Measurements from ENCODE around the gene STEAP1B.
"Not testable (repeated sequence)": the region's sequence is repeated elsewhere in the genome, so short reads cannot be mapped to it uniquely, and the experiment has no call there.

- TF ChIP-seq, protein P1, sequence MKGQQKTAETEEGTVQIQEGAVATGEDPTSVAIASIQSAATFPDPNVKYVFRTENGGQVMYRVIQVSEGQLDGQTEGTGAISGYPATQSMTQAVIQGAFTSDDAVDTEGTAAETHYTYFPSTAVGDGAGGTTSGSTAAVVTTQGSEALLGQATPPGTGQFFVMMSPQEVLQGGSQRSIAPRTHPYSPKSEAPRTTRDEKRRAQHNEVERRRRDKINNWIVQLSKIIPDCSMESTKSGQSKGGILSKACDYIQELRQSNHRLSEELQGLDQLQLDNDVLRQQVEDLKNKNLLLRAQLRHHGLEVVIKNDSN (IDR thresholded peaks at IDR 0.05; ENCODE audit: borderline replicate concordance, low read depth), result not testable (repeated sequence)
- TF ChIP-seq POLR2AphosphoS5 (IDR thresholded peaks at IDR 0.05; ENCODE audit: low read depth, low read length); JUND (IDR thresholded peaks at IDR 0.05); EP300 (IDR thresholded peaks at IDR 0.05; ENCODE audit: borderline replicate concordance in 1 of 2, low read depth in 1 of 2, low read length in 1 of 2); MXI1 (IDR thresholded peaks at IDR 0.05; ENCODE audit: low read depth, low read length); FOSL2 (IDR thresholded peaks at IDR 0.05; ENCODE audit: borderline replicate concordance, low read depth); RFX5 (IDR thresholded peaks at IDR 0.05; ENCODE audit: low read length); TEAD4 (IDR thresholded peaks at IDR 0.05; ENCODE audit: borderline replicate concordance, insufficient read depth); SIN3A (IDR thresholded peaks at IDR 0.05; ENCODE audit: borderline replicate concordance, low read depth, low read length): not testable (repeated sequence)
- TF ChIP-seq, protein P2, sequence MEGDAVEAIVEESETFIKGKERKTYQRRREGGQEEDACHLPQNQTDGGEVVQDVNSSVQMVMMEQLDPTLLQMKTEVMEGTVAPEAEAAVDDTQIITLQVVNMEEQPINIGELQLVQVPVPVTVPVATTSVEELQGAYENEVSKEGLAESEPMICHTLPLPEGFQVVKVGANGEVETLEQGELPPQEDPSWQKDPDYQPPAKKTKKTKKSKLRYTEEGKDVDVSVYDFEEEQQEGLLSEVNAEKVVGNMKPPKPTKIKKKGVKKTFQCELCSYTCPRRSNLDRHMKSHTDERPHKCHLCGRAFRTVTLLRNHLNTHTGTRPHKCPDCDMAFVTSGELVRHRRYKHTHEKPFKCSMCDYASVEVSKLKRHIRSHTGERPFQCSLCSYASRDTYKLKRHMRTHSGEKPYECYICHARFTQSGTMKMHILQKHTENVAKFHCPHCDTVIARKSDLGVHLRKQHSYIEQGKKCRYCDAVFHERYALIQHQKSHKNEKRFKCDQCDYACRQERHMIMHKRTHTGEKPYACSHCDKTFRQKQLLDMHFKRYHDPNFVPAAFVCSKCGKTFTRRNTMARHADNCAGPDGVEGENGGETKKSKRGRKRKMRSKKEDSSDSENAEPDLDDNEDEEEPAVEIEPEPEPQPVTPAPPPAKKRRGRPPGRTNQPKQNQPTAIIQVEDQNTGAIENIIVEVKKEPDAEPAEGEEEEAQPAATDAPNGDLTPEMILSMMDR (IDR thresholded peaks at IDR 0.05), result not testable (repeated sequence)
- TF ChIP-seq, protein P3, sequence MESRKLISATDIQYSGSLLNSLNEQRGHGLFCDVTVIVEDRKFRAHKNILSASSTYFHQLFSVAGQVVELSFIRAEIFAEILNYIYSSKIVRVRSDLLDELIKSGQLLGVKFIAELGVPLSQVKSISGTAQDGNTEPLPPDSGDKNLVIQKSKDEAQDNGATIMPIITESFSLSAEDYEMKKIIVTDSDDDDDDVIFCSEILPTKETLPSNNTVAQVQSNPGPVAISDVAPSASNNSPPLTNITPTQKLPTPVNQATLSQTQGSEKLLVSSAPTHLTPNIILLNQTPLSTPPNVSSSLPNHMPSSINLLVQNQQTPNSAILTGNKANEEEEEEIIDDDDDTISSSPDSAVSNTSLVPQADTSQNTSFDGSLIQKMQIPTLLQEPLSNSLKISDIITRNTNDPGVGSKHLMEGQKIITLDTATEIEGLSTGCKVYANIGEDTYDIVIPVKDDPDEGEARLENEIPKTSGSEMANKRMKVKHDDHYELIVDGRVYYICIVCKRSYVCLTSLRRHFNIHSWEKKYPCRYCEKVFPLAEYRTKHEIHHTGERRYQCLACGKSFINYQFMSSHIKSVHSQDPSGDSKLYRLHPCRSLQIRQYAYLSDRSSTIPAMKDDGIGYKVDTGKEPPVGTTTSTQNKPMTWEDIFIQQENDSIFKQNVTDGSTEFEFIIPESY (IDR thresholded peaks at IDR 0.05; ENCODE audit: borderline replicate concordance, low read depth), result not testable (repeated sequence)
- TF ChIP-seq, protein P4, sequence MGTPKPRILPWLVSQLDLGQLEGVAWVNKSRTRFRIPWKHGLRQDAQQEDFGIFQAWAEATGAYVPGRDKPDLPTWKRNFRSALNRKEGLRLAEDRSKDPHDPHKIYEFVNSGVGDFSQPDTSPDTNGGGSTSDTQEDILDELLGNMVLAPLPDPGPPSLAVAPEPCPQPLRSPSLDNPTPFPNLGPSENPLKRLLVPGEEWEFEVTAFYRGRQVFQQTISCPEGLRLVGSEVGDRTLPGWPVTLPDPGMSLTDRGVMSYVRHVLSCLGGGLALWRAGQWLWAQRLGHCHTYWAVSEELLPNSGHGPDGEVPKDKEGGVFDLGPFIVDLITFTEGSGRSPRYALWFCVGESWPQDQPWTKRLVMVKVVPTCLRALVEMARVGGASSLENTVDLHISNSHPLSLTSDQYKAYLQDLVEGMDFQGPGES (IDR thresholded peaks at IDR 0.05; ENCODE audit: low read depth, low read length), result not testable (repeated sequence)
Observed at GRCh38 chr7:22514963-22515362, 15.0 kb upstream of the STEAP1B start.
